ENCODE measurements around the gene DGCR2.
"Not testable (repeated sequence)": the region's sequence is repeated elsewhere in the genome, so short reads cannot be mapped to it uniquely, and the experiment has no call there.

- TF ChIP-seq EP300 (conservative IDR thresholded peaks at IDR 0.05; ENCODE audit: poor library complexity, severe bottlenecking); CTCF (IDR thresholded peaks at IDR 0.05; ENCODE audit: poor library complexity, severe bottlenecking); EZH2 (IDR thresholded peaks at IDR 0.05; ENCODE audit: borderline replicate concordance, insufficient read depth, low read length, poor library complexity, severe bottlenecking); SMC3 (conservative IDR thresholded peaks at IDR 0.05; ENCODE audit: poor library complexity); RAD21 (conservative IDR thresholded peaks at IDR 0.05); TAF1 (IDR thresholded peaks at IDR 0.05; ENCODE audit: low read depth): not testable (repeated sequence)
These were observed 108.8 kb downstream of the DGCR2 start for GRCh38 chr22:19013411-19013810.
